ENCODE data around the gene KXD1.

Gene KXD1

GRCh38 chr19:18601875-18602274, 44.2 kb downstream of the KXD1 start:
- no peak for DNase-seq (ENCODE audit: low read depth)

- DNase-seq (ENCODE audit: low read depth) = no peak
Observed at GRCh38 chr19:18603255-18603957, 45.7 kb downstream of the KXD1 start.

GRCh38 chr19:18603958-18604819, 46.5 kb downstream of the KXD1 start:
- no peak for DNase-seq (ENCODE audit: low read depth)

- DNase-seq (ENCODE audit: low read depth) = no peak
Observed at GRCh38 chr19:18604820-18605159, 47.1 kb downstream of the KXD1 start.

GRCh38 chr19:18605196-18605545, 47.5 kb downstream of the KXD1 start:
- DNase-seq (ENCODE audit: low read depth) = no peak

- no peak for DNase-seq (ENCODE audit: low read depth)
Observed at GRCh38 chr19:18605546-18606280, 48.0 kb downstream of the KXD1 start.

GRCh38 chr19:18606281-18607225, 48.9 kb downstream of the KXD1 start, which contains the start of gene CRLF1:
CRLF1 (minus strand) TSS chr19:18606799; CDS start chr19:18606656, 143 bp downstream.
- no peak for DNase-seq (ENCODE audit: low read depth)

GRCh38 chr19:18607226-18608101, 49.8 kb downstream of the KXD1 start:
- DNase-seq (ENCODE audit: low read depth) = no peak

GRCh38 chr19:18608102-18608804, 50.6 kb downstream of the KXD1 start:
- DNase-seq (ENCODE audit: low read depth) = no peak

- no peak for DNase-seq (ENCODE audit: low read depth)
Observed at GRCh38 chr19:18608805-18609716, 51.4 kb downstream of the KXD1 start.

- DNase-seq (ENCODE audit: low read depth) = no peak
Observed at GRCh38 chr19:18609717-18610051, 52.0 kb downstream of the KXD1 start.

GRCh38 chr19:18610245-18610555, 52.5 kb downstream of the KXD1 start:
- no peak for DNase-seq (ENCODE audit: low read depth)

GRCh38 chr19:18610556-18611326, 53.1 kb downstream of the KXD1 start:
- DNase-seq (ENCODE audit: low read depth) = no peak

- DNase-seq (ENCODE audit: low read depth) = no peak
Observed at GRCh38 chr19:18611327-18612050, 53.8 kb downstream of the KXD1 start.

- no peak for DNase-seq (ENCODE audit: low read depth)
Observed at GRCh38 chr19:18612051-18612771, 54.5 kb downstream of the KXD1 start.

GRCh38 chr19:18612772-18613588, 55.3 kb downstream of the KXD1 start, which contains the start of gene TMEM59L:
TMEM59L (plus strand) TSS chr19:18612870; CDS start chr19:18612959, 89 bp downstream.
- no peak for DNase-seq (ENCODE audit: low read depth)

All from activated gamma-delta T cell treated with anti-CD3 and anti-CD28 coated beads, Interleukin-2, amount 50 U/mL, for 16 hours (primary cell).